Smooth muscle cell of the brain vasculature (primary cell): Measurements from ENCODE around the gene PUS1.

ENCODE experiments used
- DNase-seq: peaks from one replicate; pipeline ENCODE4 v3.0.0-alpha.2; 2012; ENCODE audit warnings: low read depth, low spot score

PUS1 gene

DNA sequence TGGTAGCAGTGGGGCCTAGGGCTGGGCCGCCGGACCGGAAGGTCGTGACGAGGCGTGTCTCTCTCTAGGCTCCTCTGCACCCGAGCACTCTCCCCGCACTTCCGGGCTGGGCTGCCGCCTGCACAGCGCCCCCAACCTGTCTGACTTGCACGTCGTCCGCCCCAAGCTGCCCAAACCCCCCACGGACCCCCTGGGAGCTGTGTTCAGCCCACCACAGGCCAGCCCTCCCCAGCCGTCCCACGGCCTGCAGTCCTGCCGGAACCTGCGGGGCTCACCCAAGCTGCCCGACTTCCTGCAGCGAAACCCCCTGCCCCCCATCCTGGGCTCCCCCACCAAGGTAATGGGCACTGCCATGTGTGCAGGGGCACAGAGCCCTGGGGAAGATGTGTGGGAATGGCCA is 13.3 kb upstream of the PUS1 start:
- DNase-seq: no peak

DNA sequence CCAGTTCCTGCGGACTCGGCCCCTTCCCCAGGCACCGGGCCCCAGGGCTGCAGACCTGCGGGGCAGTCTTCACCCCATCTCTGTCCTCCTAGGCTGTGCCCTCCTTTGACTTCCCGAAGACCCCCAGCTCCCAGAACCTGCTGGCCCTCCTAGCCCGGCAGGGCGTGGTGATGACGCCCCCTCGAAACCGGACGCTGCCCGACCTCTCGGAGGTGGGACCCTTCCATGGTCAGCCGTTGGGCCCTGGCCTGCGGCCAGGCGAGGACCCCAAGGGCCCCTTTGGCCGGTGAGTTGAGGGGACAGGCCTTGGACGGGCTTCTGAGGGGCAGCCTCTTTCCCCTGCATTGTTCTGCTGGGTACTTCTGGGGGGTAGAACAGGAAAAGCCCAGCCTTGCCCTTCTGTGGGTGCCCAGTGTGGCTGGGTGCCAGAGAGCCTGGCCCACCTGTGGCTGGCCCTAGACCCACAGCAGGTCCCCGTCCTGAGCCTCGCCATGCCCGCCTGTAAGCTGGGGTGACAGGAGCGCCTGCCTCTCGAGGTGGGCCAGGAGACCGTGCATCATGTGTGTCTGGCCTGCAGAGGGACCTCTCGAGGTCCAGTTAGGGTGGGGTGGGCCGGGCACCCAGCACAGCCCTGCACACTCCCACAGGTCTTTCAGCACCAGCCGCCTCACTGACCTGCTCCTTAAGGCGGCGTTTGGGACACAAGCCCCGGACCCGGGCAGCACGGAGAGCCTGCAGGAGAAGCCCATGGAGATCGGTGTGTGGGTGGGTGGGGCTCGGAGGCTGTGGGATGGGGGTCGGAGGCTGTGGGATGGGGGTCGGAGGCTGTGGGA is 12.6 kb upstream of the PUS1 start:
- no peak for DNase-seq

- no peak for DNase-seq
Measured at GRCh38 chr12:131917139-131917710, 11.9 kb upstream of the PUS1 start.

- DNase-seq: no peak
Measured at GRCh38 chr12:131917711-131918306, 11.3 kb upstream of the PUS1 start.

GRCh38 chr12:131918311-131919050 is 10.6 kb upstream of the PUS1 start:
- DNase-seq: no peak

GRCh38 chr12:131919051-131919347 is 10.1 kb upstream of the PUS1 start:
- no peak for DNase-seq

- no peak for DNase-seq
Measured at GRCh38 chr12:131919366-131920156, 9.5 kb upstream of the PUS1 start.

- no peak for DNase-seq
Measured at GRCh38 chr12:131920157-131920508, 8.9 kb upstream of the PUS1 start.

GRCh38 chr12:131920902-131921840 is 7.9 kb upstream of the PUS1 start:
- no peak for DNase-seq

- no peak for DNase-seq
Measured at GRCh38 chr12:131921866-131922769, 7.0 kb upstream of the PUS1 start.

DNA sequence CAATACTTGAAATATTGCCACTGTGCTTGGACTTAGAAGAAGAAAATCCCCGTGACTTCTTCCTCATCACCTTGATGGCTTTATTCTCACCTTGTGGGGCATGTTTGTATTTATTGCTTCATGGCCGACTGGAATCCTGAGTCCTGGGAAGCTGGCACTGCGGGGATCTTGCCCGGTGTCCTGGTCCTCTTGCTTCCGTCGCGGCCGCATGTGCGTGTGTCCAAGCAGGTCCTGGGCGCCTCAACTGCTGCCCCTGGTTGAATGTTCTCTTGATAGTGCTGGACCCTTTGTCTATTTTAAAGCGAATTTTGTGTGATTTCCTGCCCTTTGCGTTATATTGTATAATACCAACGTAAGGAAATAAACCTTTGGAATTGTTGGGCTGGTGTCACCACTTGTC is 6.3 kb upstream of the PUS1 start:
- no peak for DNase-seq

- no peak for DNase-seq
Measured at GRCh38 chr12:131923260-131923659, 5.8 kb upstream of the PUS1 start.

DNA sequence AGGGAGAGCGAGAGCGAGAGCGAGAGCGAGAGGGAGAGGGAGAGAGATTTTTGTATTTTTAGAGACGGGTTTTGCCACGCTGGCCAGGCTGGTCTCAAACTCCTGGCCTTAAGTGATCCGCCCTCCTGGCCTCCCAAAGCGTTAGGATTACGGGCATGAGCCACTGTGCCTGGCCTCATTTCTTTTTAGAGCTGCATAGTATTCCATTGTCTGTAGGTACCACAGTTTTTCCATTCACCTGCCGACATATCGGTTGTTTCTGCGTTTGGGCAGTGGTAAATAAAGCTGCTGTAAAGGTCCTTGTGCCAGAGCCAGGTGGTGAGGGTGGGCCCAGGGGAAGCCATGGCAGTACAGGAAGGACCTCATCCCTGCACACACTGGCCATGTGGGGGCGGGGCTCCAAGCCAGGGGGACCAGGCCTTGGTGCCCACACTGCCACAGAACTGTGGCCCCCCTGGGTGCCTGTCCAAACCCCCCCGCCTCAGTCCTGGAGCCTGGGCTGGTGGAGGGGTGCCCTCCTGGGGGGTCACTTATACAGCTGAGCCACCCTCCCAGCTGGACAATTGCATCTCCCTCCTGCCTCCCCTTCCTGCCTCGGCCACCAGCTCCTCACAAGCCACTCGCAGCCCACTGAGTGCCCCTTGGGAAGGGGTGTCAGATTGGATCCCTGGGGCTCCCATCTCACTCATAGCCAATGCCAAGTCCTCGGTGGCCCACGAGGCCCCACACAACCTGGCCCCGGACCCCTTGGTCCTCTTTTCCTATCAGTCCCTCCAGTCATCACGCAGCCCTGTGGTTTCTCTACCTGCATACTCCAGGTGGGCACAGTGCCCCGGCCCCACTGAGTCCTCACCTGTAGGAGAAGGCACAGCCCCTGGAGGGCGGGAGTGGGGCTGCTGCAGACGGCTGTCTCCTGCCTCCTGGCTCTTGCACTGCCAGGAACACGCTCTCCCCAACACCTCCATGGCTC is 1.7 kb upstream of the PUS1 start:
- no peak for DNase-seq

DNA sequence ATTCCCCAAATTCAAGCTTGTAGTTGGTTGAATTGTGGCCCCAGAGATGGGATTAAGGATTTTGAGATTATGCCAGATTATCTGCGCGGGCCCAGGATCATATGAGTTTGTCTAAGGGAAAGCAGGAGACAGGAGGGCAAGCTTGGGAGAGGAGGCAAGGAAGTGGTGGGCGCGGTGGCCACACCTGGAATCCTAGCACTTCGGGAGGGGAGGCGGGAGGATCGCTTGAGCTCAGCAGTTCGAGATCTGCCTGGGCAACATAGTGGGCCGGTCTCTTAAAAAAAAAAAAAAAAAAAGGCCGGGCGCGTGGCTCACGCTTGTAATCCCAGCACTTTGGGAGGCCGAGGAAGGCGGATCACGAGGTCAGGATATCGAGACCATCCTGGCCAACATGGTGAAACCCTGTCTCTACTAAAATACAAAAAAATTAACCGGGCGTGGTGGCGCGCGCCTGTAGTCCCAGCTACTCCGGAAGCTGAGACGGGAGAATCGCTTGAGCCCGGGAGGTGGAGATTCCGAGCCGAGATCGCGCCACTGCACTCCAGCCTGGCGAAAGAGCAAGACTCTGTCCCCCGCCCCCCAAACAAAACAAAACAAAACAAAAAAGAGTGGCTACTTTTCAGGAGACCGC is 881 bp upstream of the PUS1 start:
- DNase-seq: no peak

DNA sequence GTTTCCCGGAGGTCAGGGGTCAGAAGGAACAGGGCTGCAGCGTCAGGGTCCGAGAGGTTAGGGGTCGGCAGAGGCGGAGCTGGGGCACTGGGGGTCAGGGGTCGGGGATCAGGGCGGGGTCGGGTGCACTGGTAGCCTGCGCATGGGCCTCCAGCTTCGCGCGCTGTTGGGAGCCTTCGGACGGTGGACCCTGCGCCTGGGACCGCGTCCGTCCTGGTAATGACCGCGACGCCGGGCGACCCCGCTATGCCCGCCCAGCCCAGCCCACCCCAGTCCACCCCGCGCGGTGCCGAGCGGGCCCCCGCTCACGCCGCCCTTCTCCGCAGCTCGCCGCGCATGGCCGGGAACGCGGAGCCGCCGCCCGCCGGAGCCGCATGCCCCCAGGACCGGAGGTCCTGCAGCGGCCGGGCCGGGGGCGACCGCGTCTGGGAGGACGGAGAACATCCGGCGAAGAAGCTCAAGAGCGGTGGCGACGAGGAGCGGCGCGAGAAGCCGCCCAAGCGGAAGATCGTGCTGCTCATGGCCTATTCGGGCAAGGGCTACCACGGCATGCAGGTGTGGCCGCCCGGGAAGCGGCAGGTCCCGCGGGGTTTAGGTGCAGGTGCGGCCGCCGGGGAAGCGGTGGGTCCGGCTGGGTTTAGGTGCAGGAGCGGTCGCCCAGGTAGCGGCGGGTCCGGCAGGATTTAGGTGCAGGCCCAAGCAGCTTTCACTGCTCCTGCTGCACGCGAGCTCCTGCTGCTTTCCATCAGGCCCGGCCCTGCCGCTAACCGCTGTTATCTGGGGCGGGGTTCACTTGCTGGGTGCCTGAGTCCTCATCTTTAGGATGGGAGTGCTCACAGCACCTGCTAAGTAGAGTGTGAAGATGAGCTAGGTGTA is 743 bp downstream of the PUS1 start:
- no peak for DNase-seq

GRCh38 chr12:131930510-131930909 is 1.4 kb downstream of the PUS1 start:
- DNase-seq: no peak

GRCh38 chr12:131933387-131933786 is 4.3 kb downstream of the PUS1 start:
- DNase-seq: no peak
